ENCODE data around the gene GDPGP1.

DNA sequence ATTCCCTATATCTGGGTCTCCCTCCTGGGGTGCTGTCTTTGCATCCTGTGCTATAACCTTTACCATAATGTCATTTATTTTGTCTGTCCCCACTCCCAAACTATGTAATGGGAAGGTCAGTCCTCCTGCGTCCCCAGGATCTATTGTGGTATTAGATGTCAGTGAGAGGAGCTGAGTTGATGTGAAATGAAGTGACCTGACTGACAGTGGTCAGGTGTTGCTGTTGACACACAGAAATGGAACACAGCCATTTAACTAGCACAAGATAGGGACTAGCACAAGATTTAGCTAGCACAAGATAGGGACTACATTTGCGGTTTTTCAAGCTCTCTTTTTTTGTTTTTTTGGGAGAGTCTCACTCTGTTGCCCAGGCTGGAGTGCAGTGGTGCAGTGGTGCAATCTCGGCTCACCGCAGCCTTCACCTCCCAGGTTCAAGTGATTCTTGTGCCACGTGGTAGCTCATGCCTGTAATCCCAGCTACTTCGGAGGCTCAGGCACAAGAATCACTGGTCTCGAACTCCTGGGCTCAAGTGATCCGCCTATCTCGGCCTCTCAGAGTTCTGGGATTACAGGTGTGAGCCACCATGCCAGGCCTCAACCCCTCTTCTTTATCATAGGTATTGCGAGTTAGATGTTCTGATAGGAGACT lies 36.6 kb downstream of the GDPGP1 start:
- TF ChIP-seq CTCF (optimal IDR thresholded peaks at IDR 0.05 in 1 of 3, IDR thresholded peaks at IDR 0.05 in 1 of 3, conservative IDR thresholded peaks at IDR 0.05 in 1 of 3; ENCODE audit: extremely low read depth in 1 of 3, insufficient read depth in 2 of 3, low read length in 3 of 3) (no peak), EZH2 (IDR thresholded peaks at IDR 0.05; ENCODE audit: low read length) (no peak)

Data from keratinocyte (primary cell).